ENCODE data around the gene ATP2B2.

Gene ATP2B2

GRCh38 chr3:10472877-10473440, 32.4 kb downstream of the ATP2B2 start:
- H3K4me3 ChIP-seq (ENCODE audit: low read depth, low read length), result no peak overlapping the region

- no peak overlapping the region for H3K4me3 ChIP-seq (ENCODE audit: low read depth, low read length)
Measured at GRCh38 chr3:10471054-10471688, 34.2 kb downstream of the ATP2B2 start.

DNA sequence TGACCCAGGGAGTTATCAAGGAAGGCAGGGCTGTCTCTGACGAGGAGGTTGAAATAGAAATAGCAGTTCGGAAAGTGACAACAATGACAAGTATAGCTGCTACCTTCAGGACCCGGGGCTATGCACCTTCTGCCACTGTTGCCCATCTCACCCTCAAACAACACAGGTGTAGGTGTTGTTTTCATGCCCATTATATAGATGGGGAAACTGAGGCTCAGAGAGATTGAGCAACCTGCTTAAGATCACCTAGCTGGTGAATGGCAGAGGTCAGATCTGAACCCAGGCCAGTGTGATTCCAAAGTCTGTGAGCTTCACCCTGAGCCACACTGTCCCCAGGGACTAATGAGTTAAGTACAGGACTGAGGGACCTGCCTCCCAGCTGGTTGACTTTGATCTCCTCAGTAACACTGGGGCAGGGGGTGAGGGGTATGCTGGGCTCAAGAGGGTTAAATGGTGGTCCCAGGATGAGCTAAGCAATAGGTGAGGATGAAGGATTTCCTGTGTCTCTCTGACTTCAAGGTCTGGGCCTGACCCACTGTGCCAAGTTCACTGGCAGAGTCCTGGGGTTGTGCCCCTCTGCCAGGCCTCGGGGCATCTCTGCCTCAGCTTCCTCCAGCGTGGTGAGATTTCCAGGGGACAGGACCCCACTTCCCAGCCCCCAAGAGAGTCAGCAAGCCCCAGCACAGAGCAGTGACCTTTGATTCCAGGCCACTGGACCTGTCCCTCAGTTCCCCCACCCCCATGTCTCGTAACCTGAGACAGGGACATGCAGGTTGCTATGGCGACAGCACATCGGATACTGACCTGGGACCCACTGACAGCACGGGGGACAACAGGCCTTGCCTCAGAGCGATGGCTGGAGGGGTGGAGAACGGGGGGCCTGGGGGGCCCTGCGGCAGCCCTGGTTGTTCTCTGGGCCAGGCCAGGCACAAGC, 35.0 kb downstream of the ATP2B2 start:
- no peak overlapping the region for H3K4me3 ChIP-seq (ENCODE audit: low read depth, low read length)

- H3K4me3 ChIP-seq (ENCODE audit: low read depth, low read length), result no peak overlapping the region
Measured at GRCh38 chr3:10469441-10470119, 35.8 kb downstream of the ATP2B2 start.

DNA sequence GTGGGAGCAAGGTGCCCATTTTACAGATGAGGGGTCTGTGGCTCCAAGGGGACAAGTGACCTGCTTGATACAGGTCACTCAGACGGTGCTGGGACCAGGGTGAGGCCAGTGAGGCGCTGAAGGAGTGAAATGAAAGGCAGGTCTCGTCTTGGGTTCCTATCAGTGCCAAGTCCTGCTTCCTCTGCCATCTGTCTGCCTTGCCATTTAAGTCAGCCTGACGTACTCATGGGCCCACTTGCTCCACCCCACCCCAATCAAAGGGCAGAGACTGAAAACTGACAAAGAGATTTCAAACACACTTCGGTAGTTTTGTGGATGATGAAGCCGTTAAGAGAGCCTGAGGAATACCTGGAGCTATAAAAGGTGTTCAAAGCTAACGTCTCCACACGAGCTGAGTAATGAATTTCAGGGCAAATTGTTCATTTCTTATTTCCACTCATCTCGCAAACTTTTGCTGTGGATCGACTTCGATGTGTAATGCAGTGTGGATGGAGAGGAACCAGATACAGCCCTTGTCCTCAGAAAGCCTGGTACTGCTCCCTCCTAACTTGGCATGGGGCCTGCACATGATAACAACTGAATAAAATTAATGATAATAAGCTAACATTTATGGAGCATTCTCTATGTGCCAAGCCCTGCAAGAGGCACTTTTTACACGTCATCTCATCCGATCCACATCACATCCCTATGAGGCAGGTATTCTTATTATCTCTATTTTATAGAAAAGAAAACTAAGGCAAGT, 36.6 kb downstream of the ATP2B2 start:
- H3K4me3 ChIP-seq (ENCODE audit: low read depth, low read length), result no peak overlapping the region

- no peak overlapping the region for H3K4me3 ChIP-seq (ENCODE audit: low read depth, low read length)
Measured at GRCh38 chr3:10467904-10468612, 37.3 kb downstream of the ATP2B2 start.

- H3K4me3 ChIP-seq (ENCODE audit: low read depth, low read length), result no peak overlapping the region
Measured at GRCh38 chr3:10467204-10467603, 38.2 kb downstream of the ATP2B2 start.

DNA sequence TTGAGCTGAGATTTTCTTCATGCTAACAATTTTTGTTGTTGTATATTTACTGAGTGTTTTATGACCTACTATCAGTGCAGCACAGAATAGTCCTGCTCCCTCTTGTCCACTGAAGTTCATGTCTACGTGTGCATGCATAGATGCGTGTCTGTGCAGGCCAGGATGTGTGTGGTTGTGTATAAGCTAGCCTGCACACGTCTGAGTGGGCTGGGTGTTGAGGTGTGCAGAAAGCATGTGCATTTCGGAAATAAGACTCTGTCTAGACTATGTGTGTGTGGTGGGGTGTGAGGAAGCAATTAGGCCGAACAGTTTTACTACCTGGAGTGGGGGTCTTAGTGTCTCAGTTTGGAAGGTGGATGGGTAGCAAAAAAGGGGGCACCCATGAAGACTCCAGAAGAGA, 39.2 kb downstream of the ATP2B2 start:
- H3K4me3 ChIP-seq (ENCODE audit: low read depth, low read length), result no peak overlapping the region

- H3K4me3 ChIP-seq (ENCODE audit: low read depth, low read length), result no peak overlapping the region
Measured at GRCh38 chr3:10465161-10465560, 40.2 kb downstream of the ATP2B2 start.

DNA sequence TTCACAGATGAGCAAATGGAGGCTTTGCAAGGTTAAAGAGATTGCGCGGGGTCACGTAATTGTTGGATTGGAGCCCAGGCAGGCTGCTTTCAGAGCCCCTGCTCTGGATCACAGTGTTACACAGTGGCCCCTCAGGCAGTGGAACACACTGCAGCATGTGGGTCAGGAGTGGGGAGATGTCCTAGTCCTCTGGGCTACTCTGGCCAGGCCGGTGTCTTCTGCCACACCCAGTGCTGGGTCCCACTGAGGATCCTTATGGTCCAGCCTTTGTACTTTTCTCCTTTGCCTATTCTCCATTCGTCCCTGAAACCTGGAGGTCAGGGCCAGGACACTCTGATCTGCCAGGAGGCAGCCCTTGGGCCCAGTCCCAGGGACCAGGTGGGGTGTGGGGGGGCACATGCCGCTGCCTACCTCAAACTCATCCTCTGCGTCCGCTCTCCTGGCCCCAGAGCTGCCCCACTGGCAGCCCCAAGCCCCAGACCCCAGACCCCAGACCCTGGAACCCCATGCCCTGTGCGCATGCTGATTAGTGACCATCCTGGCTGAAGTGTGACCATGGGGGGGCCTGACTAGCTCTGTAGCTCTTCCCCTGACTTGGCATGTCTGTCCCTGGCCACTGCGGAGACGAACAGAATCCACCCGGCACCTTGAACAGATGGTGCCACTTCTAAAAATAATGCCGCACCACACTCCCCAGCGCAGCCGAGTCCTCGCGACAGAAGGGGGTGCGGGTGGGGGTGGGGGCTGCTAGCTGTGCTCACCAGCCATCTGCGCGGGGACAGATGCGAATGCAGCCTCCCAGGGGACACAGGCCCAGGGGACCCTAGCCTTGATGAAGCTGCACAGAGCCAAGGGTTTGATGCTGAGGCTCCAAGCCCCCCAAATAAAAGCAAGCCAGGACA, 41.6 kb downstream of the ATP2B2 start:
- no peak overlapping the region for H3K4me3 ChIP-seq (ENCODE audit: low read depth, low read length)

GRCh38 chr3:10462641-10463532, 42.5 kb downstream of the ATP2B2 start:
- H3K4me3 ChIP-seq (ENCODE audit: low read depth, low read length), result no peak overlapping the region

- no peak overlapping the region for H3K4me3 ChIP-seq (ENCODE audit: low read depth, low read length)
Measured at GRCh38 chr3:10460951-10461545, 44.3 kb downstream of the ATP2B2 start.

GRCh38 chr3:10459954-10460754, 45.2 kb downstream of the ATP2B2 start:
- H3K4me3 ChIP-seq (ENCODE audit: low read depth, low read length), result no peak overlapping the region

GRCh38 chr3:10457560-10457959, 47.8 kb downstream of the ATP2B2 start:
- no peak overlapping the region for H3K4me3 ChIP-seq (ENCODE audit: low read depth, low read length)

- H3K4me3 ChIP-seq (ENCODE audit: low read depth, low read length), result no peak overlapping the region
Measured at GRCh38 chr3:10456981-10457380, 48.4 kb downstream of the ATP2B2 start.

DNA sequence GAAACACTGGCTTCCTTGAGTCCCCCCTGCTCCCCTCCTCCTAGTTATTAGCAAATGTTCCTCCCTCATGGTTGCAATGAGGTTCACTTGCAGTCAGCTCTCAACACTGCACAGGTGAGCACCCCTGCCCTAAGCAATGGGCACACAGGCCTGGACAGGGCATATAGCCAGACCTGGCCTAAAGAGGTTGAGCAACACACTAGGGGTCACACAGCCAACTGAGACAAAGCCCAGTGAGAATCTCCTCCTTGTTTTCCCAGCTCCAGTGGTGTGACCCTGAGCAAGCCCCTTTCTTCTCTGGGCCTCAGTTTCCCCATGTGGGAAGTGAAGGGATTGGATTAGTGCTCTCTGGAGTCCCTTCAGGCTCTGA, 49.9 kb downstream of the ATP2B2 start:
- no peak overlapping the region for H3K4me3 ChIP-seq (ENCODE audit: low read depth, low read length)
